NCI-H2107 treated with DMSO at 0.1 percent for 48 hours (cell line): Measurements from ENCODE around the gene RCAN3.

Source experiments
- DNase-seq: peaks from one replicate; lab custom pipeline; 2025; ENCODE audit not compliant: unreplicated experiment; lab: John Stamatoyannopoulos, UW

RCAN3 gene

DNA sequence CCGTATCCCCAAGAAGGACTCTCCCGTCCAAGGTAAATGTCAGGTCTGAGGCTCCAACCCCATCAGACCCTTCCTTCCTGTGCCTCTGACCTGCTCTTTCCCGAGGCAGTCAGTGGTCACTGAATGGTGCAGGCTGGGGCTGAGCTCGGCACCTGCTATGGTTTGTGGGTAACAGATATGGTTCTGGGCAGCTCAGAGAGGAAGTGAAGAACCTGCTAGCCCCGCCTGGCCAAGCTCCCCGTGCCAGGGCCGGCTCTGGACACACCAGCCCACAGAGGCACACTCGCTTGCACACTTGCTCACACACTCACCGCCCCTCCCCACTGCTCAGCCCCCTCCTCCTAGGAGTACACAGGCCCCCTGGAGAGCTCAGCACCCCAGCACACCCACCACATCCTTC, 69.7 kb downstream of the RCAN3 start:
- DNase-seq: no peak

DNA sequence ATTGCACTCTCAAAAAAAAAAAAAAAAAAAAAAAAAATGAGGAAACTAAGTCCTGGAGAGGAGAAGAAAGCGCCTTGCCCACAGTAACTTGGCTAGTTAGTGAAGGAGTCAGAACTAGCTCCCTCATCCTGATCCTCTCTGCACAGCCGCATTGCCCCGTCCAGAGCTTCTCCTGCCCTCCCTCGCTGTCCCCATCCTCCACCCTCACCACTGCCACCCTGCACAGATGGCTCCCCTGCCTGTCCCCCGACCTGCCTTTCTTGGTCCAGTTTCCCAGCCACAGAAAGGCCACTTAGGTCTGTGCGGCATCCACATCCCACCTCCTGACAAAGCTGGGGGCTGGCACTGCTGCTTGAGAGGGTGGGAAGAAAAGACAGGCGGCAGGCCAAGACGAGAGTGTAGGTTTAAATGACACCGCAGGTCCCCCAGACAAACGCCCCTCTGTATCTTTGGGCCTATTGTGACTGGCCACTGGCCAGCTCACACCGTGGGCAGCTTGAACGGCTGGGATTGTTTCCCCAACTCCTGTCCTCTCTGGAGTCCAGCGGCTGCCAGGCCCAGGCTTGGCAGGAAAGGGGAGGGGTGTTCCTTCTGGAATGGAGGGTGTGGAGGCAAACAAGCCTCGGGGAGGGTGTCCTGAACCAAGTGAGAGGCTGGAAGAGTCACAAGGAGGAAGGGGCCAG, 73.4 kb downstream of the RCAN3 start:
- DNase-seq: no peak

- no peak for DNase-seq
Observed at GRCh38 chr1:24578846-24579245, 76.2 kb downstream of the RCAN3 start.

DNA sequence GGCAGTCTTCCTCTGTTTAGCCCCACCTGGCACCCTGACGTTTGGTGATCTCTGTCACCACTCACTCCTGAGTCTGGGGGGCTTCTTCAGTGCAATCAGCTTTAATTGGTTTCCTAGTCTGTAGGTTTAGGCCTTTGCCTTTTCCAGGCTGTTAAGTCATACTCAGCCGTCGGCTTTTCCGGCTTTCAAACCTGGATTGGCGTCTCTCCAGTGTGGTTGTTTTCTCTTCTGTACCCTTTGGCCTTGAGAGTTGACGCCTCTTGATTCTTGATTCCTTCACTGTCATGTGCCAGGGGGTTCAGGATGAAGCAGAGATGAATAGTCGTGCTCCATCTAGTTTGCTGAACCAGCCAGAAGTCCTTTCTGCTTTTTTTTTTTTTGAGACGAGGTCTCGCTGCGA, 78.1 kb downstream of the RCAN3 start:
- no peak for DNase-seq

DNA sequence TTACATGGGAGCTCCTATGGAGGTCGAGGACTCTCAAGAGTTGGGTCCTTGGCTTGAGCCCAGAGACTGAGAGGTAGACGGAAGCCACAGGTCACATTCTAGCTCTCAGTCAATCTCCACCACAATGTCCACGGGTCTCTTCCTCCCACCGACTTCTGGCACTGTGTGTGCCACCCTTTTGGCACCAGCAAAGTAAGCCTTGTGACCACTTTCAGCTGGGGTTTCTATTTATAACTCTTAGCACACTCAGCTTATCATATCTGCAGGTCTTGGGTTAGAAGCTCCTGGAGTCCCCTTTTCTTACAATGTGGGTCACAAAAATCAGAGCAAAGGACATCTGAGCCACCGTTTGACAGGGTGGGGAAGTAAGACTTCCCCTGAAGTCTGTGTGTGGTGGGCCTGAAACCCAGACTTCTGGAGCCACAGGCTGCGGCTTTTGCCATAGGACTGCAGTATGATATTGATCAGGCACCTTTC, 81.6 kb downstream of the RCAN3 start:
- no peak for DNase-seq

GRCh38 chr1:24586119-24586518, 83.5 kb downstream of the RCAN3 start:
- no peak for DNase-seq

DNA sequence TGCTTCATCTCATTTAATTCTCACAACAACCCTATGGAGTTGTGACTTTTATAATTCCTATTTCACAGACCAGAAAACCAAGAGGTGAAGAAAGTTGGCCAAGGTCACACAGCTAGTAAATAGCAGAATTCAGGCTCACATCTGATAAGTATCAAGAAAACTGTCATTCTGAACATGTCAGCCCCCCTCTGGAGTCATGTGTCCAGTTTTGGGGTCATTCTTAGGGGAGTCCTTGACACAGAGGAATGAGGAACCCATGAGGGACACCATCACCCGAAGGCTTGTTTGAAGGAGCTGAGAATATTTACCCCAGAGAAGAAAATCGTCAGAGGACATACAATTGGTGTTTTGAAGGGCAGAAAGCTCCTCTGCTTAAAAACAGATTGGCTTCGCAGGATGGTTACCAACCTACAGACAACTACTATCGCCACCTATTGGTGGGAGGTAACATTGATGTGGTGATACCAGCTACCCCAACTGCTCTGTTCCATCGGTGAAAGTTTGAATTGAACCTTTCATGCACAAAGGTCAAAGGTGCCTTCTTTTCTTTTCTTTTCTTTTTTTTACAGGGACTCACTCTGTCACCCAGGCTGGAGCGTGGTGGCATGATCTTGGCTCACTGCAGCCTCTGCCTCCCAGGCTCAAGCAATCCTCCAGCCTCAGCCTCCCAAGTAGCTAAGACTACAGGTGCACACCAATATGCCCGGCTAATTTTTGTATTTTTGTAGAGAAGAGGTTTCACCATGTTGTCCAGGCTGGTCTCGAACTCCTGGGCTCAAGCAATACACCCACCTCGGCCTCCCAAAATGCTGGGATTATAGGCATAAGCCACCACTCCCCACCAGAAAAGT, 84.6 kb downstream of the RCAN3 start:
- peak; percentile 66 for DNase-seq

DNA sequence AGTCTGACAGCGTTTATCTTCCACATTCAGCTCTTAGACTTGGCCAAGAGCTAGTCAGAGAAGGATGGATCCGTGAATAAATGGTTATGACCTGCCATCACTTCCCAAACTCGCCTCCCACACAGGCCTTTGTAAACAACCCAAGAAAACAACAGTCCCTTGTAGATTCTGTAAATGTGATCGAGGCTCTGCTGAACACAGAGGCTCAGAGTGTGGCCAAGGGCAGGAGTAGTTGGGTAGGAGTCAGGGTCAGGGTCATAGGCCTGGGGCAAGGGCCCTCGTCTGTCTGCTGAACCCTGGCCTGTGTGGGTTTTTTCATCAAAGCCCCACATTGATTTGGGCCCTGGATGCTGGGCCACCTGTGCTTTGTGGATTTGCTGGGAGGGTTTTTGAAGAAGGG, 85.9 kb downstream of the RCAN3 start:
- no peak for DNase-seq

DNA sequence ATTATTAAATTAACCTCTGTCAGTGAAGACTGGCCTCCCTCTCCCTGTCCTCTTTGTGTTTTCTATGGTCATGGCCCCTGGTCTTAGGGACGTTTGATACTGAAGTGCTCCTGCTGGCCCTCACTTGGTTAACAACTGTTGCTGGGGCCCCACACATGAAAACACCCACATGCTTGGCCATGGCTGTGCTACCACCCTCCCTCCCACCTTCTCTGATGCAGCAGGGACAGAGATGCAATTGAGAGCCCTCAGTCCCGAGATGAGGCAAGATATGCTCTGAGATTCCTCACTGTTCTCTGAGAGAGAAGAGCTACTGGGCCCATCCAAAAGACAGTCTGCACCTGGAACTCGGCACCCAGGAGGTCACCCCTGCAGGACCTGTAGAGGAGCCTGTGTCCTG, 86.6 kb downstream of the RCAN3 start:
- no peak for DNase-seq
